Spleen (tissue), 3 donors: ENCODE results near the gene ZNF362.

Experiments used
- POLR2A ChIP-seq, 3 donors: fragments of 450-650 bp; IDR thresholded peaks; one replicate each; pipeline ENCODE4 v1.5.1; 2017; ENCODE audit warnings: antibody characterized with exemption in 3 of 3, mild to moderate bottlenecking in 1 of 3
- POLR2AphosphoS5 ChIP-seq, 3 donors: sonication (generic); formaldehyde crosslinking; IDR thresholded peaks; one replicate each; pipeline ENCODE4 v1.5.1; 2017; ENCODE audit warnings: antibody characterized with exemption in 3 of 3

DNA sequence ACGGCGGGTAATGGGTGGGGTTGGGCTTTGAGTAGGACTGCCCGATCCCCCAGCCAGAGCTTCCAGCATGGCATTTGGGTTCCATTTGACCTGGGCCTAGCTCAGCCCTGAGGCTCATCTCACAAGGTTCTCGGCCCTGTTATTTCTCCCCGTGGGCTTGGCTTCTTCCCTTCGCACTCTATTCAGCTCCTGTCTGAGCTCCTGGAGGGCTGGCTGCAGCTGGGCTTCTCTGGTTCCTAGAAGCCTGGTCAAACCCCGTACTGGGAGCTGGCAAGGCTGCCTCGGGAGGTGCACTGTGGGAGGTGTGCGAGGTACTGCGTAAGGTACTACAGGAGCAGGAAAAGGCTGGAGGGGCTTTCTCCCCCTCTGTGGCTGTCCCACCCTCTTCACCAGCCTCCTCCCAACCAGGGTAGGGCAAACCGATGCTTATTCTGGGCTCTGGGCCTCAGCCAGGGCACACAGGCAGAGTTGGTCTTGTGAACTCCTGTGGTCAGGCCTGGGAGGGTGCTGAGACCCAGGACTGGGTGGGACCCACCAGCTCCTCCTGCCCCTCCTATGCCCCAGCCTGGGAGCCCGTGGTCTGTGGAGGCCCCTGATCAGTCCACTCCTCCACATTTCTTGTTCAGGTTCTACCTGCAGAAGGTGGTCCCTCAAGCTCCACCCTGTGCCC lies 63.8 kb downstream of the ZNF362 start:
- peak; percentile 6 to 72 (median 17) for TF ChIP-seq POLR2AphosphoS5 (IDR thresholded peaks at IDR 0.05)
- TF ChIP-seq POLR2A (IDR thresholded peaks at IDR 0.05), result no peak
